Ascending aorta (tissue), 2 donors: ENCODE measurements around the gene SLITRK2. TPM values are rescaled to one million over a fixed set of nuclear protein-coding genes. Genes with fewer than 3 reads are reported as not detected.

Source experiments
- DNase-seq, 2 donors: peaks; one replicate each; pipeline ENCODE4 v3.0.0-alpha.2; 2019; ENCODE audit warnings: low spot score in 2 of 2
- H3K27ac ChIP-seq, 2 donors: fragments of 200-600 bp; sonication (generic); one replicate each; pipeline ENCODE4 v1.5.1; 2016 to 2017; ENCODE audit warnings: mild to moderate bottlenecking in 1 of 2
- H3K27me3 ChIP-seq: fragments of 200-600 bp; sonication (generic); one replicate; pipeline ENCODE4 v1.5.1; 2017
- H3K36me3 ChIP-seq, 2 donors: fragments of 200-600 bp; sonication (generic); one replicate each; pipeline ENCODE4 v1.5.1; 2016
- H3K4me1 ChIP-seq, 2 donors: fragments of 200-600 bp; sonication (generic); one replicate each; pipeline ENCODE4 v1.5.1; 2016 to 2017; ENCODE audit warnings: mild to moderate bottlenecking in 1 of 2
- H3K4me3 ChIP-seq, 2 donors: fragments of 200-600 bp; sonication (generic); one replicate each; pipeline ENCODE4 v1.5.1; 2016 to 2017; ENCODE audit warnings: mild to moderate bottlenecking in 1 of 2
- H3K9me3 ChIP-seq, 2 donors: fragments of 200-600 bp; sonication (generic); one replicate each; pipeline ENCODE4 v1.5.1; 2016
- CTCF ChIP-seq, 3 experiments: fragments of 200-600 bp in 2 of 3; fragments of 450-650 bp in 1 of 3; sonication (generic) in 2 of 3; IDR thresholded peaks; one replicate each; pipeline ENCODE4 v1.5.1; 2016 to 2019; ENCODE audit warnings: antibody characterized with exemption in 3 of 3, mild to moderate bottlenecking in 1 of 3, moderate library complexity in 1 of 3
- intact Hi-C: fragments of 100-400 bp; cut with DNase I; formaldehyde crosslinking; loops from one replicate; pipeline ENCODE4 v1.15.1; 2023
- total RNA-seq: library from RNA; depleted of rRNA; stranded (reverse); fragments of >200 nt; gene quantifications from one replicate; pipeline ENCODE4 v1.1.0, GENCODE V29; 2016

The SLITRK2 gene
- total RNA-seq, 1 donor from 2014 or later: not detected

GRCh38 chrX:145816601-145817315, 871 bp upstream of the SLITRK2 start:
- TF ChIP-seq CTCF (IDR thresholded peaks at IDR 0.05): no peak
- no peaks in the 10 kb centered on the region for H3K27me3 ChIP-seq

GRCh38 chrX:145818186-145819113, 821 bp downstream of the SLITRK2 start:
- Histone ChIP-seq H3K4me3 (peak overlapping the region; percentile 17 to 54), H3K27ac (no peak overlapping the region), H3K27me3 (no peaks in the 10 kb centered on the region), H3K9me3 (no peaks in the 10 kb centered on the region), H3K36me3 (no peaks in the 10 kb centered on the region), H3K4me1 (no peaks in the 10 kb centered on the region)
- intact Hi-C loops: no loop called here
- no peak for DNase-seq
- TF ChIP-seq CTCF (IDR thresholded peaks at IDR 0.05): no peak

More at GRCh38 chrX:145816601-145817315, 871 bp upstream of the SLITRK2 start:
- Histone ChIP-seq H3K4me3 (peak overlapping the region in 1 of 2 donors; percentile 54), H3K4me1 (no peaks in the 10 kb centered on the region), H3K9me3 (no peaks in the 10 kb centered on the region), H3K36me3 (no peaks in the 10 kb centered on the region), H3K27ac (no peak overlapping the region)
- intact Hi-C loops: no loop called here
- no peak for DNase-seq

GRCh38 chrX:145820825-145821224, 3.2 kb downstream of the SLITRK2 start:
- no peak overlapping the region for H3K27ac ChIP-seq
- no peaks in the 10 kb centered on the region for H3K27me3 ChIP-seq
- no peak for DNase-seq

GRCh38 chrX:145821291-145821897, 3.8 kb downstream of the SLITRK2 start:
- Histone ChIP-seq H3K27me3 (no peaks in the 10 kb centered on the region), H3K9me3 (no peaks in the 10 kb centered on the region), H3K27ac (no peak overlapping the region), H3K4me3 (no peak overlapping the region), H3K36me3 (no peaks in the 10 kb centered on the region), H3K4me1 (no peaks in the 10 kb centered on the region)
- intact Hi-C loops: no loop called here
- DNase-seq: no peak
- no peak for TF ChIP-seq CTCF (IDR thresholded peaks at IDR 0.05)

More at GRCh38 chrX:145820825-145821224, 3.2 kb downstream of the SLITRK2 start:
- intact Hi-C loops: no loop called here
- Histone ChIP-seq H3K9me3 (no peaks in the 10 kb centered on the region), H3K4me3 (no peak overlapping the region), H3K4me1 (no peaks in the 10 kb centered on the region), H3K36me3 (no peaks in the 10 kb centered on the region)
- no peak for TF ChIP-seq CTCF (IDR thresholded peaks at IDR 0.05)

GRCh38 chrX:145821898-145822571, 4.4 kb downstream of the SLITRK2 start:
- intact Hi-C loops: no loop called here

More at GRCh38 chrX:145821898-145822571, 4.4 kb downstream of the SLITRK2 start:
- H3K4me1 ChIP-seq: no peaks in the 10 kb centered on the region
- no peaks in the 10 kb centered on the region for H3K36me3 ChIP-seq
- TF ChIP-seq CTCF (IDR thresholded peaks at IDR 0.05): no peak
- DNase-seq: no peak
- no peak overlapping the region for H3K27ac ChIP-seq
- no peaks in the 10 kb centered on the region for H3K27me3 ChIP-seq
- H3K9me3 ChIP-seq: no peaks in the 10 kb centered on the region
- no peak overlapping the region for H3K4me3 ChIP-seq
